ENCODE data around the gene S1PR4.
"Not testable (repeated sequence)": the region's sequence is repeated elsewhere in the genome, so short reads cannot be mapped to it uniquely, and the experiment has no call there.

S1PR4 gene

DNA sequence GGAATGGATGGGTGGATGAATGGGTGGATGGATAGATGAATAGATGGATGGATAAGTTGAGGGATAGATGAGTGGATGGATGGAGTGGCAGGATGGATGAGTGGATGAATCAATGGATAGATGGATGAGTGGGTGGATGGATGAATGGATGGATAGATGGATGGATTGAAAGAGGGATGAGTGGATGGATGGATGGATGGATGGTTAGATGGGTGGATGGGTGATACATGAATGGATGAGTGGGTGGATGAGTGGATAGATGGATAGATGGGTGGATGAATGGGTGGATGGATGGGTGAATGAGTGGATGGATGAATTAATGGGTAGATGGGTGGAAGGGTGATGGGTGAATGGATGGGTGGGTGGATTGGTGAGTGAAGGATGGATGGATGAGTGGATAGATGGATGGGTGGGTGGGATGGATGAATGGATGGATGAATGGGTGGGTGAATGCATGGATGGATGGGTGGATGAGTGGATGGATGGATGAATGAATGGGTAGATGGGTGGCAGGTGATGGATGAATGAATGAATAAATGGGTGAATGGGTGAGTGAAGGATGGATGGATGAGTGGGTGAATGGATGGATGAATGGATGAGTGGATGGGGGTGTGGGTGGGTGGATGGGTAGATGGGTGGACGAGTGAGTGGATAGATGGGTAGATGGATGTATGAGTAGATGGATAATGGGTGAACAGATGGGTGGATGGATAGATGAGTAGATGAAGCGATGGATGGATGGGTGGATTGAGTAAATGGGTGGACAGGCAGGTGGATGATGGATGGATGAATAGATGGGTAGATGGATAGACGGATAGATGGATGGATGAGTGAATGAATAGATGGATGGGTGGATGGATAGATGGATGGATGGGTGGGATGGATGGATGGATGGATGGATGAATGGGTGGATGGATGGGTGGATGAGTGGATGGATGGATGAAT, 25.0 kb upstream of the S1PR4 start:
- DNase-seq (ENCODE audit: low read depth) = no peak

DNA sequence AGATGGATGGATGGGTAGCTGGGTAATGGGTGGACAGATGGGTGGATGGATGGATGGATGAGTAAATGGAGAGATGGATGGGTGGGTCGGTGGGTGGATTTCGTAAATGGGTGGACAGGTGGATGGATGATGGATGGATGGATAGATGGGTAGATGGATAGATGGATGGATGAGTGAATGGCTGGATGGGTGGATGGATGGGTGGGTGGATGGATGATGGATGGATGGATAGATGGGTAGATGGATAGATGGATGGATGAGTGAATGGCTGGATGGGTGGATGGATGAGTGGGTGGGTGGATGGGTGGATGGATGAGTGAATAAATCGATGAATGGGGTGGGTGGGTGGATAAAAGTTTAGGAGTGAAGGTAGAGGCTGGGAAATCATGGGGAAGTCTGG, 24.1 kb upstream of the S1PR4 start:
- not testable (repeated sequence) for DNase-seq (ENCODE audit: low read depth)

DNA sequence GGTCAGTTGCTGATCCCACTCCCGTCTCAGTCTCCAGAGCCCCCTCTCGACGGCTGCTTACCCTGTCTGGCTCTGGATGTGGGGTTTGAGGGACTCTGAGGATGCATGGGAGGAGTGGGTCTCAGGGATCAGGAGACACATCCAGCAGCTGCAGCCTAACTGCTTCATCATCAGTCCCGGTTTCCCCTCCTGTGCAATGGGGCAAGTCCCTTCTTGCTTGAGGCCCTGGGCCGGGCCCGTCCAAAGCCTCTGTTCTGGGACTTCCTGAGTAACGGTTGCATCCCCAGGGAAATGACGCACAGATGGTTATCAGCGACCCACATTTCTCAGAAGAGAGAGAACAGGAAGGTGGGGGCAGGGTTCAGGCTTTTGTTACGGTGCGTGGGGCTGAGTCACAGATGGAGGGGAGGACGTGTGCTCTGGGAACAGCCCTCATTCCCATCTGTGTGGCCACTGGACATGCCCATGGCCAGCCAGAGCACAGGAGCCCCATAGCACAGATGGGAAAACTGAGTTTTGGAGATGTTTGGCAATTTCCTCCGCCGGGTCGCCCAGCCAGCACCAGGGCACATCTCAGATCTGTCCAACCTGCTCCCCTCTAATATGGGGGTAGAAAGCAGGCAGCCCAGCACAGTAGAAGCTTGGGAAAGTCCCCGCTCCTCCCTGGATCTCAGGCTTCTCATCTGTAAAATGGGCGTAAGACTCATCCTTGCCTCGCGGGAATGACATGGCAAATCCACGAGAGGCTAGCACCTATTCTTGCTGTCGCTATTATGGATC, 23.4 kb upstream of the S1PR4 start:
- peak; percentile 81 for DNase-seq (ENCODE audit: low read depth)

DNA sequence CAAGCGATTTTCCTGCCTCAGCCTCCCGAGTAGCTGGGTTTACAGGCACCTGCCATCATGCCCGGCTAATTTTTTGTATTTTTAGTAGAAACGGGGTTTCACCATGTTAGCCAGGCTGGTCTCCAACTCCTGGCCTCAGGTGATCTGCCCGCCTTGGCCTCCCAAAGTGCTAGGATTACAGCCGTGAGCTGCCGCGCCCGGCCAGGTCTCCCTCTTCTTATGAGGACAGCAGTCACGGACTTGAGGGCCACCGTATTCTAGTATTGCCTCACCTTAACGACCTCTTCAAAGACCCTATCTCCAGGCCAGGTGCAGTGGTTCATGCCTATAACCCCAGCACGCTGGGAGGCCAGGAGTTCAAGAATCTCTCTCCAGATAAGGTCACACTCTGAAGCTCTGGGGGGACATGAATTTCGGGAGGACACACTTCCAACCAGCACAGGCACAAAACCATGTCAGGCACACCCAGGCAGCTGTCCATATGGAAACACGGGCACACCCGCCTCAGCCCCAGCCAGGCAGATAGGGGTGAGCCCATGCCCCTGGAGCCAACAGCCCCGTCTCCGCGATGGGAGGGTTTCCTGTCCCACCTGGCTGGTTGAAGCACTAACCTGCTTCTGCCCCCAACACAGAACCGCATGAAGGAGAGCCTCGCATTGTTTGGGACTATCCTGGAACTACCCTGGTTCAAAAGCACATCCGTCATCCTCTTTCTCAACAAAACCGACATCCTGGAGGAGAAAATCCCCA, 21.3 kb upstream of the S1PR4 start:
- DNase-seq (ENCODE audit: low read depth) = no peak

DNA sequence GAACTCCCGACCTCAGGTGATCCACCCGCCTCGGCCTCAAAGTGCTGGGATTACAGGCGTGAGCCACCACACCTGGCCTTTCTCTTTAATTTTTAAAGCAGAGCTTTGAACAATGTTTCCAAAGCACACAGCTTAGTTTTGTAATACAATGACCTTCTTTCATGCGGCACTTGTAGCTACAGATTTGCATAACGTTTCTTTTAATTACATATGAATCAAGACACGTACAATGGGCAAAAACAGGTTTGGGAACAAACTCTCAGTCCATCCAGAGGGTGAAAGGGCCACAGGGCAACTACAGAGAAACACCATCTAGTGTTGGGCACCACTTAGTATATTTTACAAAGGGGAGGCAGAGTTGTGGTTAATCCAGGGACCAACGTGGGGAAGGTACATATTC, 19.0 kb upstream of the S1PR4 start:
- DNase-seq (ENCODE audit: low read depth) = no peak

DNA sequence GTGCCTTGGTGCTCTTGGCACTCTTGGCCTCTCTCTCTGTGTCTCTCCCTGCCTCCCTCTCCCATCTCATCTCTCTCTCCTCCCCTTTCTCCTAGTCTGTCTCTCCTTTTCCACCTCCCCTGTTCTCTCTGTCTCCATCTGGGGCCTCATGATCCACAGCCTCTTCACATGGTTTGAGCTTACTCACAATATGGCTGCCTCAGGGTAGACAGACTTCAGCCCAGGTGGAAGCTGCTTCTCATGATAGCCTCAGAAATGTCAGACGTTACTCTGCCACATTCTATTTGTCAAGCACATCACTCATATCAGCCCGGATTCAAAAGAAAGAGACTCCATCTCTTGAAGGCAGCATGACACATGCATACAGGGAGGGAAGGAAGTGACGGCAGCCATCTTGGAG, 18.4 kb upstream of the S1PR4 start:
- no peak for DNase-seq (ENCODE audit: low read depth)

DNA sequence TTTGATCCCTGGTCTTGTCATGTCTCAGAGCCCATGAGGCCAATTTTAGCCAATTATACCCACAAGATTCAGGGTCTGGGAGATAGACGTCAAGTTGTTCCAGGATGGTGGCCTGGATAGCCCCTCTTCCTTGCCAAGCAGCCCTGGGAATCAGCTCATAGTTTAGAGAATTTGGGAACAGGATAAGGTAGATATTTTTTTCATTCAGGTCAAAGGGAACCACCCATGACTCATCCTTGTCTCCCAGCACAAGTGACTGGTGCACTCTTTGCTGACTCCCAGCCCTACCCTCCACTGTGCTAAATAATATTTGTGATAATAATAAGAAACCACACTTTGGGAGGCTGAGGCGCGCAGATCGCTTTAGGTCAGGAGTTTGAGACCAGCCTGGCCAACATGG, 17.1 kb upstream of the S1PR4 start:
- no peak for DNase-seq (ENCODE audit: low read depth)

DNA sequence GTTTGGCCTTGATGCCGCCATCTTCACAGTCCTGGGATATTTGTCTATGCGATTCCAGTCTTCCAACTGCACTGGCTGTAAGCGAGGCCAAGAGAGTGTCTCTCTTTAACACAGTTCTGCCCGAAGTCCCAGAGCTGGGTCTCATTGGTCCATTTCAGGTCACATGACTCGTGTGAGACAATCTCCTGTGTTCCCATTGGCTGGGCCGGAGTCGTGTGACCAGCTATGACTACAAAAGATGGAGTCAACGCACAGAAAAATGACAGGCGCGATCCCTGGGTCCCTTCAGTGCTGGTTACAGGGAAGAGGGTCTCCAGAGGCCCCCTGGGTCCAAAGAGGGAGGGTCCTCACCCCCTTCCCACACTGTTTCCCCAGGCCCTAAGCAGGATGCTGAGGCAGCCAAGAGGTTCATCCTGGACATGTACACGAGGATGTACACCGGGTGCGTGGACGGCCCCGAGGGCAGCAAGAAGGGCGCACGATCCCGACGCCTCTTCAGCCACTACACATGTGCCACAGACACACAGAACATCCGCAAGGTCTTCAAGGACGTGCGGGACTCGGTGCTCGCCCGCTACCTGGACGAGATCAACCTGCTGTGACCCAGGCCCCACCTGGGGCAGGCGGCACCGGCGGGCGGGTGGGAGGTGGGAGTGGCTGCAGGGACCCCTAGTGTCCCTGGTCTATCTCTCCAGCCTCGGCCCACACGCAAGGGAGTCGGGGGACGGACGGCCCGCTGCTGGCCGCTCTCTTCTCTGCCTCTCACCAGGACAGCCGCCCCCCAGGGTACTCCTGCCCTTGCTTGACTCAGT, 15.9 kb upstream of the S1PR4 start:
- DNase-seq (ENCODE audit: low read depth) = no peak

DNA sequence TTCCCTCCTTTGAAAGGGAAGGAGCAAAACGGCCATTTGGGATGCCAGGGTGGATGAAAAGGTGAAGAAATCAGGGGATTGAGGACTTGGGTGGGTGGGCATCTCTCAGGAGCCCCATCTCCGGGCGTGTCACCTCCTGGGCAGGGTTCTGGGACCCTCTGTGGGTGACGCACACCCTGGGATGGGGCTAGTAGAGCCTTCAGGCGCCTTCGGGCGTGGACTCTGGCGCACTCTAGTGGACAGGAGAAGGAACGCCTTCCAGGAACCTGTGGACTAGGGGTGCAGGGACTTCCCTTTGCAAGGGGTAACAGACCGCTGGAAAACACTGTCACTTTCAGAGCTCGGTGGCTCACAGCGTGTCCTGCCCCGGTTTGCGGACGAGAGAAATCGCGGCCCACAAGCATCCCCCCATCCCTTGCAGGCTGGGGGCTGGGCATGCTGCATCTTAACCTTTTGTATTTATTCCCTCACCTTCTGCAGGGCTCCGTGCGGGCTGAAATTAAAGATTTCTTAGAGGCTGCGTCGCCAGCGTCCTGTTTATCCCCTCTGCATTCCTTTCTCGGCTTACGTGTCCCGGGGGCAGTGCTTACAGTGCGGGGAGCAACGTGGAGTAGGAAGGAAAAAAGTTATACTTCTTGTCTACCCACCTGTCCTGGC, 15.2 kb upstream of the S1PR4 start:
- DNase-seq (ENCODE audit: low read depth) = peak; percentile 62

DNA sequence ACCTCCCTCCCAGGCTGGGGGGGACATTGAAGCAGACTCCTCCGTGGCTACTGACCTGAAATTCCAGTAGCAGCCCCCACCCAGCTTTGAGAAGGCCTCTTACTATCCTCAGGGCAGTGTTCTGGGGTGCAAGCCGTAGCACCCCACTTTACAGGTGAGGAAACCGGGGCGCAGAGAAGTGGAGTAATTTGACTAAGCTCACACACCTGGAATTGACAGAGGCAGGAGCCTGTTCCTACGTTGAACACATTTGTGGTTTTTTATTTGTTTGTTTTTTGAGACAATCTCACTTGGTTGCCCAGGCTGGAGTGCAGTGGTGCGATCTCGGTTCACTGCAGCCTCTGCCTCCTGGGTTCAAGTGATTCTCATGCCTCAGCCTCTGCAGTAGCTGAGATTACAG, 14.6 kb upstream of the S1PR4 start:
- no peak for DNase-seq (ENCODE audit: low read depth)

DNA sequence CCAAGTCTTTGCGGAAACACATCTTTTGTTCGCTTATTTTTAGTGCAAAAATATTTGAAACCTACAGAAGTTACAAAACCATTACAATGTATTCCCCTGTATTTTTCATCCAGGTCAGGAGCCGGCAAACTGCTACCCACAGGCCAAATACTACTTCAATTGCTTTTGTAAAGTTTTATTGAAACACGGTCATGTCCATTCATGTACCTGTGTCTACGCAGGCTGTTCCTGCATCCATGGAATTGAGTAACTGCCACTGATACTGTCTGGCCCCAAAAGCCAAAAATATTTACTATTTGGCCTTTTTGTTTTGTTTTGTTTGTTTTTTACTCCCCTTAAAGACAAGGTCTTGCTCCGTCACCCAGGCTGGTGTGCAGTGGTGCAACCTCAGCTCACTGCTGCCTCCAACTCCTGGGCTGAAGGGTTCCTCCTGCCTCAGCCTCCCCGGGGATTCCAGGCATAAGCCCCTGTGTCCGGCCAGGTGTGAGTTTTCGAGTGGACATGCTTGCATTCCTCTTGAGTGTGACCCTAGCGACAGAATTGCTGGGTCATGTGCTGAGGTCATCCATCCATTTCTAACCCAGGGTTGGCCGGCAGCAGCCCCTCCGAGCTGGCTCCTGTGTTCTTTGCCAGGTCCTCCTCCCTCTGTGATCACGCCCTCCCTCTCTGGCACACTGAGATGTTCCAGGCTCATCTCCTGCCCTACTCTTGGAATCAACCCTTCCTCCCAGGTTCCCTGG, 10.9 kb upstream of the S1PR4 start:
- DNase-seq (ENCODE audit: low read depth) = no peak

DNA sequence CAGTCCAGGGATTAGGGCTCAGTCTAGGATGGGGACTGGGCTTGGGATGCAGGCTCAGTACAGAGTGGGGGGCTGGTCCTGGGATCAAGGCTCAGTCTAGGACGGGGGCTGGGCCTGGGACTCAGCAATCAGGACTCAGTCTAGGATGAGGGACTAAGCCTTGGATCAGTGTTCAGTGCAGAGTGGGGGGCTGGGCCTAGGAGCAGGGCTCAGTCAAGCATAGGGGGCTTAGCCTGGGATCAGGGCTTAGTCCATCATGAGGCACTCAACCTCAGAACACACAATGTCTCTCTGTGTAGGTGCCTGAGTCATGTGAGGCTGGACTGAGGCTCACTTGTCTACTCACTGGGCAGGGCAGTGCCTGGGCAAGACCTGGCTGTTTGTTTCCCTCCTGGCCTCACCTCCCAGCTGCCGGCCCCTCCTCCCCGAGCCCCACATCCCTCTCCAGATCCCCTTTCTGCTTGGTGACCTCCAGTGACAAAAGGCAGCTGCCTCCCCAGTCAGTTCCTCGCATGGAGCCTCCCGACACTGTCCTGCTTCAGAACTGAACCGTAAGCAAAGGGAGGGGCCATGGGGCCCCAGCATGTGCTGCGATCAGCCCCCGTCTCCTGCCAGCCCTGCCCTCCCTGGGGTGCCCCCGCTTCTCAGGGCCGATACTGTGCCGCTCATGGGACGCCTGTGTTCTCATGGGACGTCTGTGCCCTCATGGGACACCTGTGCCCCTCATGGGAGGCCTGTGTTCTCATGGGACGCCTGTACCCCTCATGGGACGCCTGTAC, 6.5 kb upstream of the S1PR4 start:
- no peak for DNase-seq (ENCODE audit: low read depth)

DNA sequence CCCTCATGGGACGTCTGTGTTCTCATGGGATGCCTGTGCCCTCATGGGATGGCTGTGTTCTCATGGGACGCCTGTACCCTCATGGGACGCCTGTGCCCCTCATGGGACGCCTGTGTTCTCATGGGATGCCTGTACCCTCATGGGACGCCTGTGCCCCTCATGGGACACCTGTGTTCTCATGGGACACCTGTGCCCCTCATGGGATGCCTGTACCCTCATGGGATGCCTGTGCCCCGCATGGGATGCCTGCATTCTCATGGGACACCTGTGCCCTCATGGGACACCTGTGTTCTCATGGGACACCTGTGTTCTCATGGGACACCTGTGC, 5.9 kb upstream of the S1PR4 start:
- not testable (repeated sequence) for DNase-seq (ENCODE audit: low read depth)

DNA sequence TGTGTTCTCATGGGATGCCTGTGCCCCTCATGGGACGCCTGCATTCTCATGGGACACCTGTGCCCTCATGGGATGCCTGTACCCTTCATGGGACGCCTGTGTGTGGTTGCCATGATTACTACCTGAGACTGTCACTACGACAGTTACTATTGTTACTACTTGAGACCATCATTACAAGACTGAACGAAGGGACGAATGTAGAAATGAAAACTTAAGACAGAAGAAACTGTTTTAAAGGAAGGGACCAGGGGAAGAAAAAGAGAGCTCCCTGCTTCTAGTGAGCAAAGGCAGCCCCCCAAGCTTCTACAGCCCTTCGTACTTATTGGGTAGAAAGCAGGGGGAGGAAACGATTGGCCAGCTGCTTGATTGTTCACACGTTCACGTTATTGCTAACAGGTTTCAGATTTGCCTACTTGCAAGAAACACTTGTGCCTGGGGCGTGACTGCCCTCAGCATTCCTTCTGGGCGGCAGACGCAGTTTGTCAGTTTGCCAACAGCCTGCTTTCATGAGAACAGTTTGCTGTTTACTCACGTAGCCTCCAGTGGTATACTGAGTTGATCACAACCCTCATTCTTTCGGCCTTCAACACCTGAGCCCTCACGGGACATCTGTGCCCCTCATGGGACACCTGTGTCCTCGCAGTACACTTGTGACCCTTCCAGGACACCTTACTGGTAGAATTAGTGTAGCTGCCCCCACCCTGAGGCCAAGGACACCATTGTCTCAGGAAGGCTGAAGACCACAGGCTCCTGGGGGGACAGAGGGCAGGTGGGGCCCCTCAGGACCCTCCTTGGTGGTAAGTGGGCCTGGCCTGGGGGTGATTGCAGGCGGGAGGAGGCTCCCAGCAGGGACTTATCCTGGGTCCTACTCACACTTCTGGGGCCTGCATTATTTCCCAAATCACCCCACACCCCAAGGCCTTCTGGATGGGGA, 2.5 kb upstream of the S1PR4 start:
- no peak for DNase-seq (ENCODE audit: low read depth)

DNA sequence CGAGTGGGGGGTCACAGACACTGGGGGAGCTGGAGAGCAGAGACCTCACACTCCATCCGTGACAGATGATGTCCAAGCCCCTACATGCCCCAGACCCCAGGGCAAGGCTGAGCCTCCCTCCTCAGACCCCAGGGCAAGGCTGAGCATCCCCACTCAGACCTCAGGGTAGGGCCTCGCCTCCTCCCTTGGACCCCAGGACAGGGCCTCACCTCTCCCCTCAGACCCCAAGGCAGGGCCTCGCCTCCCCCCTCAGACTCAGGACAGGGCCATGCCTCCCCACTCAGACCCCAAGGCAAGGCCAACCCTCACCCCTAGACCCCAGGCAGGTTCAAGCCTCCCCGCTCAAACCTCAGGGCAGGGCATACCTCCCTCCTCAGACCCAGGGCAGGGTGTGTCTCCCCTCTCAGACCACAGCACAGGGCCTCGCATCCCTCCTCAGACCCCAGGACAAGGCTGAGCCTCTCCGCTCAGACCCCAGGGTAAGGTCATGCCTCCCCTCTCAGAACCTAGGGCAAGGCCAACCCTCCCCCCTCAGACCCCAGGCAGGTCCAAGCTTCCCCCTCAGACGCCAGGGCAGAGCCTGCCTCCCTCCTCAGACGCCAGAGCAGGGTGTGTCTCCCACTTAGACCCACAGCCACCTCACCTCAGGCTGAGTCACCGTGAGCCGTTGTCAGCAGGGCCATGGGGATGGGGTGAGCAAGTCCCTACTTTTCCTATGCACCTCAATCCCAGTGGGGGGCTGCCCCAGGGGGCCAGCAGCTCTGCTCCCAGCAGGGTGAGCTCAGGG, 1.7 kb upstream of the S1PR4 start:
- DNase-seq (ENCODE audit: low read depth) = peak; percentile 56

DNA sequence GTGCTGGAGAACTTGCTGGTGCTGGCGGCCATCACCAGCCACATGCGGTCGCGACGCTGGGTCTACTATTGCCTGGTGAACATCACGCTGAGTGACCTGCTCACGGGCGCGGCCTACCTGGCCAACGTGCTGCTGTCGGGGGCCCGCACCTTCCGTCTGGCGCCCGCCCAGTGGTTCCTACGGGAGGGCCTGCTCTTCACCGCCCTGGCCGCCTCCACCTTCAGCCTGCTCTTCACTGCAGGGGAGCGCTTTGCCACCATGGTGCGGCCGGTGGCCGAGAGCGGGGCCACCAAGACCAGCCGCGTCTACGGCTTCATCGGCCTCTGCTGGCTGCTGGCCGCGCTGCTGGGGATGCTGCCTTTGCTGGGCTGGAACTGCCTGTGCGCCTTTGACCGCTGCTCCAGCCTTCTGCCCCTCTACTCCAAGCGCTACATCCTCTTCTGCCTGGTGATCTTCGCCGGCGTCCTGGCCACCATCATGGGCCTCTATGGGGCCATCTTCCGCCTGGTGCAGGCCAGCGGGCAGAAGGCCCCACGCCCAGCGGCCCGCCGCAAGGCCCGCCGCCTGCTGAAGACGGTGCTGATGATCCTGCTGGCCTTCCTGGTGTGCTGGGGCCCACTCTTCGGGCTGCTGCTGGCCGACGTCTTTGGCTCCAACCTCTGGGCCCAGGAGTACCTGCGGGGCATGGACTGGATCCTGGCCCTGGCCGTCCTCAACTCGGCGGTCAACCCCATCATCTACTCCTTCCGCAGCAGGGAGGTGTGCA, 587 bp downstream of the S1PR4 start:
- no peak for DNase-seq (ENCODE audit: low read depth)

DNA sequence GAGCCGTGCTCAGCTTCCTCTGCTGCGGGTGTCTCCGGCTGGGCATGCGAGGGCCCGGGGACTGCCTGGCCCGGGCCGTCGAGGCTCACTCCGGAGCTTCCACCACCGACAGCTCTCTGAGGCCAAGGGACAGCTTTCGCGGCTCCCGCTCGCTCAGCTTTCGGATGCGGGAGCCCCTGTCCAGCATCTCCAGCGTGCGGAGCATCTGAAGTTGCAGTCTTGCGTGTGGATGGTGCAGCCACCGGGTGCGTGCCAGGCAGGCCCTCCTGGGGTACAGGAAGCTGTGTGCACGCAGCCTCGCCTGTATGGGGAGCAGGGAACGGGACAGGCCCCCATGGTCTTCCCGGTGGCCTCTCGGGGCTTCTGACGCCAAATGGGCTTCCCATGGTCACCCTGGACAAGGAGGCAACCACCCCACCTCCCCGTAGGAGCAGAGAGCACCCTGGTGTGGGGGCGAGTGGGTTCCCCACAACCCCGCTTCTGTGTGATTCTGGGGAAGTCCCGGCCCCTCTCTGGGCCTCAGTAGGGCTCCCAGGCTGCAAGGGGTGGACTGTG, 1.2 kb downstream of the S1PR4 start:
- peak; percentile 38 for DNase-seq (ENCODE audit: low read depth)

Measured in activated T-cell treated with anti-CD3 and anti-CD28 coated beads for 24 hours (primary cell).